Left lung (tissue), 10 donors: ENCODE results near the gene MAP7D3. TPM values are rescaled to one million over a fixed set of nuclear protein-coding genes. Genes with fewer than 3 reads are reported as not detected.

Source experiments
- ATAC-seq: fragments of 200-7000 bp; cut with Tn5 transposase; one replicate; pipeline ENCODE4 v1.9.1; 2020; ENCODE audit warnings: moderate library complexity
- DNase-seq, 4 donors: peaks; one replicate each; pipeline ENCODE4 v3.0.0-alpha.2; 2013 to 2020
- H3K27ac ChIP-seq, 2 donors: fragments of 200-600 bp; sonication (generic) in 1 of 2; one replicate each; pipeline versions ENCODE4 v1.5.0 to v1.8.0; 2020 to 2021
- H3K27me3 ChIP-seq, 2 donors: fragments of 200-600 bp; sonication (generic) in 1 of 2; one replicate each; pipeline versions ENCODE4 v1.5.0 to v1.8.0; 2020 to 2021
- H3K36me3 ChIP-seq, 2 donors: fragments of 200-600 bp; sonication (generic) in 1 of 2; one replicate each; pipeline versions ENCODE4 v1.5.0 to v1.8.0; 2020 to 2021
- H3K4me1 ChIP-seq, 2 donors: fragments of 200-600 bp; one replicate each; pipeline ENCODE4 v1.8.0; 2021
- H3K4me3 ChIP-seq, 2 donors: fragments of 200-600 bp; sonication (generic) in 1 of 2; one replicate each; pipeline versions ENCODE4 v1.5.0 to v1.8.0; 2020 to 2021; ENCODE audit warnings: mild to moderate bottlenecking in 1 of 2
- H3K9me3 ChIP-seq, 2 donors: fragments of 200-600 bp; sonication (generic) in 1 of 2; one replicate each; pipeline versions ENCODE4 v1.5.0 to v1.8.0; 2020 to 2021
- CTCF ChIP-seq, 2 donors: fragments of 200-600 bp; sonication (generic) in 1 of 2; IDR thresholded peaks; one replicate each; pipeline versions ENCODE4 v1.5.0 to v1.8.0; 2021; ENCODE audit warnings: antibody characterized with exemption in 2 of 2
- intact Hi-C, 2 donors: fragments of 100-400 bp; cut with DNase I; formaldehyde crosslinking; loops; one replicate each; pipeline versions ENCODE4 v1.11.2 to v1.14.2; 2022
- polyA plus RNA-seq, 6 donors: library from polyadenylated mRNA; unstranded; fragments of 120-200 nt; gene quantifications; one replicate each; pipeline ENCODE4 v1.2.1, GENCODE V29; 2013; ENCODE audit not compliant: insufficient read length in 6 of 6
- total RNA-seq, 2 donors: library from RNA; stranded (reverse); fragmentation: NEBNext Ultra II Directional; extraction: Animal tissue kit (Norgen Biotek cat#: 25700); gene quantifications; one replicate each; pipeline ENCODE4 v1.2.1, GENCODE V29; 2021
- donor health status: DM: no; HTN: yes; CAD: no.
- donor health status: DM: no; HTN: no; CAD: no.

Gene MAP7D3
- total and polyA plus RNA-seq, 8 donors, result 7.6 to 19.7 (median 16.5) TPM

GRCh38 chrX:136190038-136190713, 61.0 kb downstream of the MAP7D3 start:
- Histone ChIP-seq H3K9me3 (no peaks in the 10 kb centered on the region), H3K4me1 (peaks cover 0 to 24% of the 10 kb centered on the region in 2 donors), H3K27me3 (peaks cover 0 to 8% of the 10 kb centered on the region in 2 donors), H3K36me3 (no peaks in the 10 kb centered on the region), H3K4me3 (no peak overlapping the region), H3K27ac (no peak overlapping the region)
- ATAC-seq (no peak), DNase-seq (no peak)
- TF ChIP-seq CTCF (IDR thresholded peaks at IDR 0.05), result no peak
- intact Hi-C loops, result no loop called here

GRCh38 chrX:136189222-136189621, 62.0 kb downstream of the MAP7D3 start:
- ATAC-seq (no peak), DNase-seq (no peak)
- intact Hi-C loops, result no loop called here
- no peak for TF ChIP-seq CTCF (IDR thresholded peaks at IDR 0.05)
- no peaks in the 10 kb centered on the region for H3K36me3 ChIP-seq
- no peak overlapping the region for H3K4me3 ChIP-seq
- no peak overlapping the region for H3K27ac ChIP-seq
- peaks cover 0 to 14% of the 10 kb centered on the region in 2 donors for H3K27me3 ChIP-seq
- H3K9me3 ChIP-seq, result no peaks in the 10 kb centered on the region
- H3K4me1 ChIP-seq, result peaks cover 0 to 24% of the 10 kb centered on the region in 2 donors

- DNase-seq, result no peak
- Histone ChIP-seq H3K4me3 (no peak overlapping the region), H3K9me3 (no peaks in the 10 kb centered on the region), H3K27ac (no peak overlapping the region), H3K4me1 (peaks cover 0 to 13% of the 10 kb centered on the region in 2 donors), H3K27me3 (peaks cover 0 to 13% of the 10 kb centered on the region in 2 donors), H3K36me3 (no peaks in the 10 kb centered on the region)
- no peak for TF ChIP-seq CTCF (IDR thresholded peaks at IDR 0.05)
- ATAC-seq, result no peak
- intact Hi-C loops, result no loop called here
Observed at GRCh38 chrX:136186023-136186413, 65.2 kb downstream of the MAP7D3 start.

- no peak for DNase-seq
- peaks cover 0 to 13% of the 10 kb centered on the region in 2 donors for H3K27me3 ChIP-seq
- no peak for TF ChIP-seq CTCF (IDR thresholded peaks at IDR 0.05)
- no peaks in the 10 kb centered on the region for H3K36me3 ChIP-seq
- peak; percentile 33 for ATAC-seq
- no peak overlapping the region for H3K27ac ChIP-seq
- no peak overlapping the region for H3K4me3 ChIP-seq
- peaks cover 0 to 8% of the 10 kb centered on the region in 2 donors for H3K4me1 ChIP-seq
- no peaks in the 10 kb centered on the region for H3K9me3 ChIP-seq
- intact Hi-C loops, result no loop called here
Observed at GRCh38 chrX:136185401-136186022, 65.7 kb downstream of the MAP7D3 start.

- ATAC-seq (no peak), DNase-seq (no peak)
- Histone ChIP-seq H3K27me3 (peaks cover 0 to 13% of the 10 kb centered on the region in 2 donors), H3K4me3 (no peak overlapping the region), H3K36me3 (no peaks in the 10 kb centered on the region), H3K4me1 (no peaks in the 10 kb centered on the region), H3K9me3 (no peaks in the 10 kb centered on the region), H3K27ac (no peak overlapping the region)
- no peak for TF ChIP-seq CTCF (IDR thresholded peaks at IDR 0.05)
- intact Hi-C loops, result no loop called here
Observed at GRCh38 chrX:136183917-136184316, 67.3 kb downstream of the MAP7D3 start.
